Measurements from ENCODE around the gene GGCT. TPM values are rescaled to one million over a fixed set of nuclear protein-coding genes. Genes with fewer than 3 reads are reported as not detected.

Gene GGCT
- total and polyA plus RNA-seq, 9 donors, result 17.9 to 36.1 (median 25.7) TPM

DNA sequence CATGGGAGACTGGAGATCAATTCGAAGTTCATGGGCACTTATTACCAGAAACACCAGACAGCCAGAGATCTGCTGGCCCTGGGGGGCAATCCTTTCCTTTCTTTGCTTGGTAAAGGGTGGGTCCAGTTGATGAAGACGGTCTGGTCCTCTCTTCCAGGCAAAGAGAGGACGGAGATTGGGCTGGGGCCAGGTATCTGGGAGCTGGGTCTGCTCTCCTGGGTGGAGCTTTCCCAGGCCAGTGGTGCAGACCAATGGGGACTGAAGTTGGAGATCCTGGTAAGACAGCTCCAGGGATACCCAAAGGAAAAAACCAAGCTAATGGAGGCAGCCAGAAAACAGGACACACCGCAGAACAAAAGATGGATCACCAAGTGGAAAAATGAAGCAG lies 44.4 kb downstream of the GGCT start:
- no peak for DNase-seq
- intact Hi-C loops (cut with DNase I), result no loop called here
- no peak overlapping the region for H3K4me3 ChIP-seq

GRCh38 chr7:30459591-30460245 lies 44.9 kb downstream of the GGCT start:
- peak; percentile 64 to 83 (median 77) for DNase-seq
- TF ChIP-seq EP300 (IDR thresholded peaks at IDR 0.05) (no peak), POLR2A (IDR thresholded peaks at IDR 0.05) (no peak), CTCF (IDR thresholded peaks at IDR 0.05) (no peak)
- Histone ChIP-seq H3K27ac (peak overlapping the region in 1 of 2 donors; percentile 60), H3K4me3 (no peak overlapping the region), H3K27me3 (no peaks in the 10 kb centered on the region), H3K36me3 (no peaks in the 10 kb centered on the region), H3K9me3 (no peaks in the 10 kb centered on the region), H3K4me1 (ENCODE audit: insufficient read depth) (peaks cover 10% of the 10 kb centered on the region)
- intact Hi-C loops (cut with DNase I), result no loop called here
- WGBS, 3 donors, result 7 to 11% (median 10%) methylated on average over 9 of the region's 9 CpGs

More for the DNA sequence above, 44.4 kb downstream of the GGCT start:
- Histone ChIP-seq H3K9me3 (no peaks in the 10 kb centered on the region), H3K36me3 (no peaks in the 10 kb centered on the region), H3K4me1 (ENCODE audit: insufficient read depth) (peaks cover 10% of the 10 kb centered on the region), H3K27ac (peak overlapping the region in 1 of 2 donors; percentile 60), H3K27me3 (no peaks in the 10 kb centered on the region)
- no peak for TF ChIP-seq CTCF (IDR thresholded peaks at IDR 0.05)
- TF ChIP-seq POLR2A (IDR thresholded peaks at IDR 0.05), result no peak
- TF ChIP-seq EP300 (IDR thresholded peaks at IDR 0.05), result no peak
- WGBS, 3 donors, result 58 to 70% (median 65%) methylated on average over 4 of the region's 4 CpGs

DNA sequence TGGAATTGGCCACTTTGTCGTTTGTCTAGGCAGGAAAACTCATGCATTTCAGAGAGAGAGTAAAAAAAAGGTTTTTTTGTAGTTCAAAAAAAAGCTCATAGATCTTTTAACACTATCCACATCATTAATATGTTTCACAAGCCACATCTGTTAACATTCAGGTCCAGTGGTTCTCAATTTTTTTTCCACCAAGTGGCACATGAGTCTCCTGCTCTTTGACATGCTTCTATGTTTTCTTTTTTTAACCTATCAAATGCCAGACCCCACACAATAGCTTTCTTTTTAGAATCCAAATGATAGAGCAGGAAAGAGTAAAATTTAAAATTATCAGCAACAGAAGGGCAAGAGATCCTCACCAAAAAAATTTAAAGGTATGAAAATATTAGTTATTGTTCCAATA lies 46.3 kb downstream of the GGCT start:
- H3K36me3 ChIP-seq, result no peaks in the 10 kb centered on the region
- no peaks in the 10 kb centered on the region for H3K27me3 ChIP-seq
- intact Hi-C loops (cut with DNase I), result no loop called here
- WGBS, 3 donors, result 15 to 31% (median 27%) methylated on average over 1 of the region's 1 CpG
- no peak overlapping the region for H3K27ac ChIP-seq
- TF ChIP-seq CTCF (IDR thresholded peaks at IDR 0.05) (no peak), POLR2A (IDR thresholded peaks at IDR 0.05) (no peak), EP300 (IDR thresholded peaks at IDR 0.05) (no peak)
- no peak overlapping the region for H3K4me3 ChIP-seq
- no peaks in the 10 kb centered on the region for H3K9me3 ChIP-seq
- DNase-seq, result no peak
- H3K4me1 ChIP-seq (ENCODE audit: insufficient read depth), result peaks cover 6% of the 10 kb centered on the region

GRCh38 chr7:30453921-30454320 lies 50.7 kb downstream of the GGCT start:
- Histone ChIP-seq H3K4me3 (no peak overlapping the region), H3K9me3 (no peaks in the 10 kb centered on the region), H3K27ac (no peak overlapping the region), H3K4me1 (ENCODE audit: insufficient read depth) (peaks cover 4% of the 10 kb centered on the region), H3K27me3 (no peaks in the 10 kb centered on the region), H3K36me3 (no peaks in the 10 kb centered on the region)
- WGBS, 3 donors, result 51 to 63% (median 60%) methylated on average over 3 of the region's 3 CpGs
- intact Hi-C loops (cut with DNase I), result no loop called here
- peak in 1 of 5 donors; percentile 7 for DNase-seq
- TF ChIP-seq EP300 (IDR thresholded peaks at IDR 0.05) (no peak), POLR2A (IDR thresholded peaks at IDR 0.05) (no peak)

- Histone ChIP-seq H3K27ac (no peak overlapping the region), H3K9me3 (no peaks in the 10 kb centered on the region), H3K27me3 (no peaks in the 10 kb centered on the region), H3K4me1 (ENCODE audit: insufficient read depth) (peaks cover 4% of the 10 kb centered on the region), H3K4me3 (no peak overlapping the region), H3K36me3 (no peaks in the 10 kb centered on the region)
- DNase-seq, result peak in 1 of 5 donors; percentile 13
- intact Hi-C loops (cut with DNase I), result no loop called here
- 91 to 94% (median 93%) methylated on average over 8 of the region's 8 CpGs for WGBS, 3 donors
- no peak for TF ChIP-seq POLR2A (IDR thresholded peaks at IDR 0.05)
- TF ChIP-seq EP300 (IDR thresholded peaks at IDR 0.05), result no peak
Observed at GRCh38 chr7:30453016-30453415, 51.6 kb downstream of the GGCT start.
